ENCODE results near the gene CPD. TPM values are rescaled to one million over a fixed set of nuclear protein-coding genes. Genes with fewer than 3 reads are reported as not detected.
A peak's percentile ranks its signal among the peaks of the same experiment; 100 is the strongest.

The CPD gene
- total RNA-seq, 1 donor: 102 TPM

GRCh38 chr17:30382345-30382744 lies 3.6 kb downstream of the CPD start:
- H3K4me3 ChIP-seq (ENCODE audit: low read depth, low read length): no peak overlapping the region
- TF ChIP-seq CTCF (IDR thresholded peaks at IDR 0.05; ENCODE audit: insufficient read depth, low read length): no peak
- no peak for DNase-seq (ENCODE audit: low read depth)

DNA sequence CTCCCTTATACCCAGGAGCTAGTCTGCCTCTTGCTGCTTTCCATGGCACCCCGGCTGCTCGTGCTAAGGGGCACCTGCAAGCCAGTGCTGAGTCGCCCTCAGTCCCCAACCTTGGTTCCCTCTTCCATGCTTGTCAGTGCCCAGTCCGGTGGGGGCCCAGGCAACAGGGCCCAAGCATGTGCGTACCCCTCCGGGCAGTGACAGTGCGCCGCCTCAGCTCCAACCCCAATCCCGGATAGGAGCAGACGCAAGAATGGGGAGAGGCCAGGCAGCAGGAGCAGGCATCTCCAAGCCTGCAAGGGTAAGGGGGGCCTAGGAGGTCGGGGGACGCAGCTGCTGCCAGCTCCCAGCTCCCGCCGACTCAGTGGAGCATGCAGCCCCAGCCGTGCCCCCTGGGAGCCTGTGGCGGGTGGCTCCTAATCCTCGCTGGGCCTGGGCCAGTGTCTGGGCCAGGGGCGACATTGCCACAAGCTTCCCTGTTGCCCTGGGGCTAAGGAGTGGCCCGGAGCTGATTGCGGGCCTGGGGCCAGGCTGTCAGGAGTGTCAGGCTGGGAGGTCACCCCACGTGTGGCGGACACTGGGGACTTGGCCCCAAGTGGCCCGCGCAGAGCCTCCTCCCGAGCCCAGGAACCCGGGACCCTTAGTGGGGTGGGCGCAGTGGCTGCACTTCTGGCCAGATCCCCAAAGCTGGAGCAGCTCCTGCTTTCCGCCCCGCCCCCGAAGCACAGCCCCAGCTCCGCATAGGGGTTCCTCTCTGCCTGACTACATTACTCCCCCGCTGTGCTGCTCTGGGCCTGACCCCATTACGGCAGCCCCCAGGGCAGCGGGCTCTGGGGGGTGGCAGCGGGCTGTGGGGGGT lies 9.8 kb downstream of the CPD start:
- no peak for TF ChIP-seq CTCF (IDR thresholded peaks at IDR 0.05; ENCODE audit: insufficient read depth, low read length)
- no peak overlapping the region for H3K4me3 ChIP-seq (ENCODE audit: low read depth, low read length)
- no peak for DNase-seq (ENCODE audit: low read depth)

- no peak for TF ChIP-seq CTCF (IDR thresholded peaks at IDR 0.05; ENCODE audit: insufficient read depth, low read length)
- peak; percentile 36 for DNase-seq (ENCODE audit: low read depth)
- no peak overlapping the region for H3K4me3 ChIP-seq (ENCODE audit: low read depth, low read length)
Observed at GRCh38 chr17:30389756-30390300, 11.1 kb downstream of the CPD start.

GRCh38 chr17:30391534-30391933 lies 12.8 kb downstream of the CPD start:
- no peak for DNase-seq (ENCODE audit: low read depth)
- no peak for TF ChIP-seq CTCF (IDR thresholded peaks at IDR 0.05; ENCODE audit: insufficient read depth, low read length)

GRCh38 chr17:30393491-30393890 lies 14.8 kb downstream of the CPD start:
- TF ChIP-seq CTCF (IDR thresholded peaks at IDR 0.05; ENCODE audit: insufficient read depth, low read length): no peak
- no peak overlapping the region for H3K4me3 ChIP-seq (ENCODE audit: low read depth, low read length)
- DNase-seq (ENCODE audit: low read depth): no peak

More at GRCh38 chr17:30391534-30391933, 12.8 kb downstream of the CPD start:
- no peak overlapping the region for H3K4me3 ChIP-seq (ENCODE audit: low read depth, low read length)

GRCh38 chr17:30393911-30394867 lies 15.5 kb downstream of the CPD start:
- no peak for TF ChIP-seq CTCF (IDR thresholded peaks at IDR 0.05; ENCODE audit: insufficient read depth, low read length)
- no peak overlapping the region for H3K4me3 ChIP-seq (ENCODE audit: low read depth, low read length)
- no peak for DNase-seq (ENCODE audit: low read depth)
